IPS-18a (cell line): ENCODE data around the gene COL4A1.

Experiments
- H3K27ac ChIP-seq: one replicate; pipeline ENCODE4 v1.5.1; 2013; ENCODE audit warnings: low read length
- H3K27me3 ChIP-seq: one replicate; pipeline ENCODE4 v1.6.1; 2013; ENCODE audit warnings: mild to moderate bottlenecking, low read length; ENCODE audit not compliant: control insufficient read depth, insufficient read depth
- H3K36me3 ChIP-seq: one replicate; pipeline ENCODE4 v1.6.1; 2013; ENCODE audit warnings: low read depth, low read length; ENCODE audit not compliant: control insufficient read depth
- H3K4me1 ChIP-seq: one replicate; pipeline ENCODE4 v1.6.1; 2013; ENCODE audit warnings: low read depth, low read length; ENCODE audit not compliant: control insufficient read depth
- H3K4me3 ChIP-seq: one replicate; pipeline ENCODE4 v1.5.1; 2013; ENCODE audit warnings: low read length
- H3K9ac ChIP-seq: one replicate; pipeline ENCODE4 v1.6.1; 2013; ENCODE audit warnings: mild to moderate bottlenecking, low read length, moderate library complexity
- H3K9me3 ChIP-seq: one replicate; pipeline ENCODE4 v1.6.1; 2013; ENCODE audit warnings: low read depth, low read length; ENCODE audit not compliant: control insufficient read depth

Gene COL4A1

GRCh38 chr13:110285991-110286832 is 20.7 kb downstream of the COL4A1 start:
- H3K9me3 ChIP-seq: no peaks in the 10 kb centered on the region
- H3K9ac ChIP-seq: no peak overlapping the region
- no peaks in the 10 kb centered on the region for H3K27me3 ChIP-seq
- H3K4me1 ChIP-seq: no peaks in the 10 kb centered on the region
- H3K36me3 ChIP-seq: no peaks in the 10 kb centered on the region
- H3K4me3 ChIP-seq: no peak overlapping the region
- H3K27ac ChIP-seq: no peak overlapping the region

GRCh38 chr13:110284779-110285484 is 22.0 kb downstream of the COL4A1 start:
- Histone ChIP-seq H3K27ac (no peak overlapping the region), H3K9me3 (no peaks in the 10 kb centered on the region), H3K4me1 (no peaks in the 10 kb centered on the region), H3K9ac (no peak overlapping the region), H3K36me3 (no peaks in the 10 kb centered on the region), H3K27me3 (no peaks in the 10 kb centered on the region), H3K4me3 (no peak overlapping the region)

GRCh38 chr13:110283736-110284517 is 23.0 kb downstream of the COL4A1 start:
- Histone ChIP-seq H3K27ac (no peak overlapping the region), H3K27me3 (no peaks in the 10 kb centered on the region), H3K9ac (no peak overlapping the region), H3K4me1 (no peaks in the 10 kb centered on the region), H3K4me3 (no peak overlapping the region), H3K9me3 (no peaks in the 10 kb centered on the region), H3K36me3 (no peaks in the 10 kb centered on the region)

- Histone ChIP-seq H3K9me3 (no peaks in the 10 kb centered on the region), H3K4me1 (no peaks in the 10 kb centered on the region), H3K4me3 (no peak overlapping the region), H3K27me3 (no peaks in the 10 kb centered on the region), H3K27ac (no peak overlapping the region), H3K36me3 (no peaks in the 10 kb centered on the region), H3K9ac (no peak overlapping the region)
Observed at GRCh38 chr13:110282316-110282841, 24.6 kb downstream of the COL4A1 start.

- no peaks in the 10 kb centered on the region for H3K4me1 ChIP-seq
- no peaks in the 10 kb centered on the region for H3K27me3 ChIP-seq
- H3K9ac ChIP-seq: no peak overlapping the region
- H3K27ac ChIP-seq: no peak overlapping the region
- no peaks in the 10 kb centered on the region for H3K9me3 ChIP-seq
- H3K36me3 ChIP-seq: no peaks in the 10 kb centered on the region
- H3K4me3 ChIP-seq: no peak overlapping the region
Observed at GRCh38 chr13:110281736-110282135, 25.2 kb downstream of the COL4A1 start.

- Histone ChIP-seq H3K4me1 (no peaks in the 10 kb centered on the region), H3K9ac (no peak overlapping the region), H3K9me3 (no peaks in the 10 kb centered on the region), H3K4me3 (no peak overlapping the region), H3K27ac (no peak overlapping the region), H3K27me3 (no peaks in the 10 kb centered on the region), H3K36me3 (no peaks in the 10 kb centered on the region)
Observed at GRCh38 chr13:110280985-110281688, 25.8 kb downstream of the COL4A1 start.

- Histone ChIP-seq H3K9me3 (no peaks in the 10 kb centered on the region), H3K27ac (no peak overlapping the region), H3K9ac (no peak overlapping the region), H3K4me3 (no peak overlapping the region), H3K27me3 (no peaks in the 10 kb centered on the region), H3K4me1 (no peaks in the 10 kb centered on the region), H3K36me3 (no peaks in the 10 kb centered on the region)
Observed at GRCh38 chr13:110280231-110280813, 26.6 kb downstream of the COL4A1 start.

GRCh38 chr13:110279684-110280083 is 27.3 kb downstream of the COL4A1 start:
- no peaks in the 10 kb centered on the region for H3K4me1 ChIP-seq
- H3K27me3 ChIP-seq: no peaks in the 10 kb centered on the region
- no peak overlapping the region for H3K27ac ChIP-seq
- no peaks in the 10 kb centered on the region for H3K36me3 ChIP-seq
- no peaks in the 10 kb centered on the region for H3K9me3 ChIP-seq
- no peak overlapping the region for H3K9ac ChIP-seq
- no peak overlapping the region for H3K4me3 ChIP-seq

GRCh38 chr13:110278859-110279258 is 28.1 kb downstream of the COL4A1 start:
- H3K9ac ChIP-seq: no peak overlapping the region
- H3K4me3 ChIP-seq: no peak overlapping the region
- H3K27me3 ChIP-seq: no peaks in the 10 kb centered on the region
- H3K27ac ChIP-seq: no peak overlapping the region
- no peaks in the 10 kb centered on the region for H3K4me1 ChIP-seq
- H3K9me3 ChIP-seq: no peaks in the 10 kb centered on the region
- H3K36me3 ChIP-seq: no peaks in the 10 kb centered on the region

GRCh38 chr13:110277357-110277975 is 29.5 kb downstream of the COL4A1 start:
- Histone ChIP-seq H3K9me3 (no peaks in the 10 kb centered on the region), H3K9ac (no peak overlapping the region), H3K4me3 (no peak overlapping the region), H3K27me3 (no peaks in the 10 kb centered on the region), H3K36me3 (no peaks in the 10 kb centered on the region), H3K4me1 (no peaks in the 10 kb centered on the region), H3K27ac (no peak overlapping the region)
